ENCODE data around the gene C5.

The C5 gene

DNA sequence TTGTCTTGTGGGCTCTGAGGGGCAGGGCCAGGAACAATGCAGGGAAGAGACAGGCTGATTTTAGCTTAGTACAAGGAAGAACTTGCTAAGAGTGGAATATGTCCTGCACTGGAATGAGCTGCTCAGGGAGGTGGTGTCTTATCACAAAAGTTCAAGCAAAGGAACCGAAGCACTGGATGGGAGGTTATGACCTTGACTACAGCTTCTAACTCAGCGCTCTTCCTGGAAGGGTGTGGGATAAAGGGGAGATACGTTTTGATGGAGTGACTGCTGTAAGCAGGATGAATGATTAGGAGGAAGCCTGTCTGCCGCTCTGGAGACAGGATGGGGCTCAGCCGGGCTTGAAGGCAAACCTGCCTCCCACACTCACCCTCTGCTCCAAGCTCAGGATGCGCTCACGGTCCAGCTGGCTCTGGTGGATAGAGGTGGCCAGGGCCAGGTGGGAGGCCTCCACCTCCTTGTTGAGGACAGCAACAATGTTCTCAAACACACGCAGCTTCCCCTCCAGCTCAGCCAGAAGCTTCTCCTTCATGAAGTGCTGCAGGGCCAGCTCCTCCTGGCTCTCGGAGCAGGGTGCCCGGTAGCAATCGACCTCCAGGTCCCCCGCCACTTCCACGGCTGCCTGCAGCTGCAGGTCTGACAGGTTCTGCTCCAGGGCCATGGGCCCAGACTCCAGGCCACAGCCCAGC, 137.0 kb downstream of the C5 start:
- Histone ChIP-seq H3K4me3 (ENCODE audit: low read length) (no peak overlapping the region), H3K36me3 (ENCODE audit: insufficient read depth, low read length) (no peaks in the 10 kb centered on the region), H2AFZ (ENCODE audit: low read depth, low read length) (no peak overlapping the region), H3K9me3 (ENCODE audit: low read length) (peaks cover 2% of the 10 kb centered on the region), H3K27me3 (ENCODE audit: insufficient read depth, low read length) (peaks cover 4% of the 10 kb centered on the region), H3K4me1 (ENCODE audit: insufficient read depth, low read length) (no peaks in the 10 kb centered on the region)

DNA sequence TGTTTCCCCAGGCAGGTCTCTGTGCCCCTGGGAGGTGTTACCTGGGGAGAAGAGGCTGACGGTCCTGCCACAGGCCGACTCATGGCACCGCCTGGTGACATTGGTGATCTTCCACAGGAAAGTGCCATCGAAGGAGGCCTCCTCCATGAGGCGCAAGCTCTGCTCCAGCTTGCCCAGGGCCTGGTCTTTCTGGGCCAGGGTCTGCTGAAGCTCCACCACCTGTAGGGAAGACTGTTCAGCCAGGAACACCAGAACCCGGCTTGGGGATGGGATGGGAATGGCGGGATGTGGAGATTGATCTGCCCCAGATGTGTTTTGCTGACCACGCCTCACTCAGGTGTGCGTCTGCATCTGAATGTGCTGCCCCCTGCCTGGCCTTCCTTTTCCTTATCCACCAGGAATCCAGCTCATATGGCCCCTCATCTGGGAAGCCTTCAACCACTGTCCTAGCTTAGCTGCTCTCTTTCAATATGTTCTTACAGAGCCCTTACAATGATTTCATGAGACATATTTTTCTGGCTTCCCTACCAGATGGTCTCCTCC, 138.7 kb downstream of the C5 start:
- H3K27me3 ChIP-seq (ENCODE audit: insufficient read depth, low read length): peaks cover 4% of the 10 kb centered on the region
- no peaks in the 10 kb centered on the region for H3K36me3 ChIP-seq (ENCODE audit: insufficient read depth, low read length)
- no peaks in the 10 kb centered on the region for H3K9me3 ChIP-seq (ENCODE audit: low read length)
- no peak overlapping the region for H2AFZ ChIP-seq (ENCODE audit: low read depth, low read length)
- no peak overlapping the region for H3K4me3 ChIP-seq (ENCODE audit: low read length)
- H3K4me1 ChIP-seq (ENCODE audit: insufficient read depth, low read length): no peaks in the 10 kb centered on the region

DNA sequence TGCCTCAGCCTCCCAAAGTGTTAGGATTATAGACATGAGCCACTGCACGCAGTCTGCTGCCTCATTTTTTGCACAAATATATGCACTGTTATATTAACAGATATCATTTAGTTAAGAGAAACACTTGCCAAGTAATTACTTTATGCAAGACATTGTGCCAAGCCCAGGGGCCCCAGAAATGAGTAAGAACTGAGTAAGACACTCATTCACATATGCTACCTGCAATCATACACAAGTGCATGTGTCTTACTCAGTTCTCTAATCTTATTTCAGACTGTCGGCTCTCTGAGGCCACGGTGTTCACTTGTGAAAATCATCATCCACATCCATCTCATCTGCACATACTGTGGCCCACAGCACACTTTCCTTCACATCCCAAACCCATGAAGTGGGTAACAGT, 139.4 kb downstream of the C5 start:
- no peaks in the 10 kb centered on the region for H3K9me3 ChIP-seq (ENCODE audit: low read length)
- peaks cover 4% of the 10 kb centered on the region for H3K27me3 ChIP-seq (ENCODE audit: insufficient read depth, low read length)
- H3K4me1 ChIP-seq (ENCODE audit: insufficient read depth, low read length): no peaks in the 10 kb centered on the region
- H3K4me3 ChIP-seq (ENCODE audit: low read length): no peak overlapping the region
- no peaks in the 10 kb centered on the region for H3K36me3 ChIP-seq (ENCODE audit: insufficient read depth, low read length)
- no peak overlapping the region for H2AFZ ChIP-seq (ENCODE audit: low read depth, low read length)

DNA sequence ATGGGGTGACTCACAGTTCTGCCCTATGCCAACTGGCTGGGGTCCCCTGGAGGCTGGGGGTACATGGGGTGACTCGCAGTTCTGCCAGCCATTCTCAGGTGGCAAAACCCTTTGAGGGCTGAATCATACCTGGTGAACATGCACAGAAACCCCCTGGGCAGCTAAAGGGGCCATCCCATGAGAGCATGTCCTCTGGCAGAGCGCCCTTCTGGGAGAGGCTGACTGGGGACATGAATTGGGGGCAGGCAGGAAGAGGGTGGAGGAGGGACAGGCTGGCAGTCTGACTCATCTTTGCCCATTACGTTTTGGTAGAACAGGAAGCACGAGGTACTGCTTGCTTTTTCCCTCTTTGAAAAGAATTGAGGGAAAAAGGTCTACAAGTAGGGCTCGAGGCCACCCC, 140.2 kb downstream of the C5 start:
- Histone ChIP-seq H2AFZ (ENCODE audit: low read depth, low read length) (no peak overlapping the region), H3K36me3 (ENCODE audit: insufficient read depth, low read length) (no peaks in the 10 kb centered on the region), H3K4me3 (ENCODE audit: low read length) (no peak overlapping the region), H3K4me1 (ENCODE audit: insufficient read depth, low read length) (no peaks in the 10 kb centered on the region), H3K27me3 (ENCODE audit: insufficient read depth, low read length) (peaks cover 4% of the 10 kb centered on the region), H3K9me3 (ENCODE audit: low read length) (no peaks in the 10 kb centered on the region)

DNA sequence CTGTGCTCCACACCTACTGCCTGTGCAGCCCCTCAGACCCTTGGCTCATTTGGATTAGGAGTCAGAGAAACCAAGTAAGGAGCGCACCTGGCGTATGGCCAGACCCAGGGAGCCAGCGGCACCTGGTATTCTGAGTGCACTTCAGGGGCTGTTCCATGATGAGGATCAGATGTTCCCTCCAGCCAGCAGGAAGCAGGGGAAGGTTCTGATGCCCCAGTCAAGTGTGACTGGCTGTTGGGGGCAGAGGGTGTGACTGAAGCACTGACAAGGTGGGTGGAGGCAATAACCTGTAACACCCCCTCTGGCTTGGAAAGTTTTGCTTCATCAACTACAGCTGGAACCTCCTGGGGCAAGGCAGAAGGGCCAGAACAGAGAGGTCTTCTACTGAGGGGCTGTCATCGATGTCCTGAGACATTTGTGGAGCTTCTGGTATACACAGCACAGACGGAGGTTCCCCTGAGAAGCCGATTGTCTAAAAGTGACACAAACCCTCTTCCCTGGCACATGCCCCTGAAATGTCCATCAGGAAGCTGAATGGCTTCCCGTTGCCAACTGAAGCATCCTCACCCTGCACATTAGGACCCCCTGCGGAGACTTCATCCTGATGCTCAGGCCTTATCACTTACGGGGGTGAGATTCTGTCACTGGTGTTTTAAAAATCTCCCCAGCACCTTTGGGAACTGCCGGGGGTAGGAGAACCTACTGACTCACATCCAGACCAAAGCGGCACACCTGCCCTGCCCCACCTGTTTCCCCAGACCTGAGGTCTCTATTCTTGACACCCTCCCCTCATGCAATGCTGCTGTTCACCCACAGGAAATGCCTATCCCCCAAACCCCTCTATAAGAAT, 144.5 kb downstream of the C5 start:
- Histone ChIP-seq H3K4me3 (ENCODE audit: low read length) (no peak overlapping the region), H3K27me3 (ENCODE audit: insufficient read depth, low read length) (peaks cover 3% of the 10 kb centered on the region), H2AFZ (ENCODE audit: low read depth, low read length) (no peak overlapping the region), H3K36me3 (ENCODE audit: insufficient read depth, low read length) (no peaks in the 10 kb centered on the region), H3K9me3 (ENCODE audit: low read length) (peaks cover 2% of the 10 kb centered on the region), H3K4me1 (ENCODE audit: insufficient read depth, low read length) (no peaks in the 10 kb centered on the region)

DNA sequence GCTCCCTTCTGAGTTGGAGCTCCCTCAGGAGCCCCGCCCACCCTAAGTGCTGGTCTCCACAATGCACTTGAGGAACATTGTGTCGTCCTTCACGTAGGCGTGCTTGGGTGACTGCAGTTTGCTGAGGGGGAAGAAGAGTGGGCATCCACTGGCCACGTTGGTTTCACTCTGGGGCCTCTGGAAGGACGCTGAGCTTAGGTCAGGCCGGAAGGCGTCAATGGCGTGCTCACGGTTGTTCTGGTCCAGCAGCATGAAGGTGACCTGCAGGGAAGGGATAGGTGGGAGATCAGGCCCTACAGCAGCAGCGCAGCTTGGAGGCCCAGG, 145.1 kb downstream of the C5 start:
- no peak overlapping the region for H3K4me3 ChIP-seq (ENCODE audit: low read length)
- peaks cover 3% of the 10 kb centered on the region for H3K27me3 ChIP-seq (ENCODE audit: insufficient read depth, low read length)
- peaks cover 2% of the 10 kb centered on the region for H3K9me3 ChIP-seq (ENCODE audit: low read length)
- no peaks in the 10 kb centered on the region for H3K36me3 ChIP-seq (ENCODE audit: insufficient read depth, low read length)
- no peak overlapping the region for H2AFZ ChIP-seq (ENCODE audit: low read depth, low read length)
- no peaks in the 10 kb centered on the region for H3K4me1 ChIP-seq (ENCODE audit: insufficient read depth, low read length)

DNA sequence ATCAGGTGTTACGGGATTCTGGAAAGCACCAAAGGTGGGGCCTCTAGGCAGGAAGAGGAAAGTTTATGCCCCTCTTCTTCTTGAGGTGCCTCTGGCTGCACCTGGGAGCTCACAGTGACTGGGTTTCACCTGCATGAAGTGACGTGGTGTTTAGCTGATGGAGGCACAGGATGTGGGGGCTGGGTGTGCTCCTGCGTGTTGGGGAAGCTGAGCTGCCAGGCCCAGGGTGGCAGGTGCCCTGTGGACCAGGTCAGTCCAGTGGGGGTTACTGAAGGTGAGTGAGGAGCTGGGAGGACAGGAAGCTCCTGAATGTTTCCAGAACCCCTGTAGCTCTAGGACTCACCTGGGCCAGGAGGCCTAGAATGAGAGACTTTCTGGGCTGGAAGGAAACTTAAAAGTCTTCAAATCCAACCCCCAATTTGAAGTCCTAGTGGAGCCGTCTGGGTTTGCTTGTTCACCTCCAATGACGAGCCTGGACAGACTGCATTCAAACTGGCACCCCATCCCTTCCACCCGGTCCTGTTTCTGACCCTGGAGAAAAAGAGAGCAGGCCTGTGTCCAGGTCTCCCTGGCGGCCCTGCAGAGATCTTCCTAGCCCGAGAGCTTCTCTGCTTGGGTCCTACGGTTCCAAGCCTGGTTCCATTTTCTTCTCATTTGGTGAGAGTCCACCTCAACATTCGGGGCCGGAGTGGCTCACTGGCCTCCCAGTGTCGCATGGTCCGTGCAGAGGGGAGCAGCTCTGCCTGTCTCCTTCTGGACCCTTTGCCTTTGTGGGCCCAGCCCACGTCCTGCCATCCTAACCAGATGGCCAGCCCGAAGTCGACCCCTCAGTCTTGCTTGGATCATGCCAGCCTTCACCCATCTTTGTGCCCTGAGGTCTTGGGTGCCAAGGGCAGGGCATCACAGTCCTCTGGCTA, 145.8 kb downstream of the C5 start:
- peaks cover 2% of the 10 kb centered on the region for H3K9me3 ChIP-seq (ENCODE audit: low read length)
- no peak overlapping the region for H2AFZ ChIP-seq (ENCODE audit: low read depth, low read length)
- H3K4me3 ChIP-seq (ENCODE audit: low read length): no peak overlapping the region
- H3K27me3 ChIP-seq (ENCODE audit: insufficient read depth, low read length): peaks cover 3% of the 10 kb centered on the region
- H3K4me1 ChIP-seq (ENCODE audit: insufficient read depth, low read length): no peaks in the 10 kb centered on the region
- no peaks in the 10 kb centered on the region for H3K36me3 ChIP-seq (ENCODE audit: insufficient read depth, low read length)

DNA sequence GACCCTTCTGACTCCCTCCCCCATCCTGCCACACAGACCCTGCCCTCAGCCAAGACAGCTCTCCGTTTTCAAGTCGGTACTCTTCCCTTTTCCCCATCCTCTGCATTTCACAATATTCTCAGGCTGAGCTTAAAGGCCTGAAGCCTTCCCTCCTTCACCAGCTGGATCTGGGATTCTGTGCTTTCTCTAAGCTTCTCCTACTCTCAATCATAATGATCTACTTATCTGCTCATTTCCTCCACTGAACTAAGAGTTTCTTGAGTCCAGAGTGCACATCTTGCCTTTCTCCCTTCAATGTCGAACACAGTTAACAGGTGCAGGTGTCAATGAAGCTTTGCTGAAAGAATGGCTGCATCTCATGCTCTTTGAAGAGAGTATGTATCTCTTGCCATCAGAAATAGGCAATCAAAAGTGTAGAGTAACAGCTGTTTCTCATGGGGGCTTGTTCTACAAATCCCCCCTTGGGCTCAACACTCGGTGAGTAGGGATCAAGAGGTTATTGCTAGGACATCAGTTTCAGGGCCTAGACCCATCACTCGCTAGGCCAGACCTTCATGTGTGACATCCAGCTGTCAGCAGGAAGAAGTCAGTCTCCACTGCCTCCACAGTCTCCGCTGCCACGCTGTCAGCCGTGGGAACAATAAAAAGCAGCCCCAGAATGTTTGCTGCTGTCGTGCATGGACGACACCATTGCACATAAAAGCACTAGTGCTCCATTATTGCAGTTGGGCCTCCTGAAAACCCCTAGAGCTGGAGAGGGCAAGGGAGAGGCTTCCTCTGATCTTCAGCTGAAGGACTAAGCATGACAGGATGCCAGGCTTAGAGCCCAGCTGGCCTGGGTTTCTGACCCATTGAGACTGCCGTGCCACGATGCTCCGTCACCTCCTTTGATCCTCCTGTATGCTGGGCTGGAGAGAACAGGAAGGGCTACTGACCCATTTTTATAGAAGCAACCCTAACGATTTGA, 147.2 kb downstream of the C5 start:
- H3K36me3 ChIP-seq (ENCODE audit: insufficient read depth, low read length): no peaks in the 10 kb centered on the region
- H3K4me3 ChIP-seq (ENCODE audit: low read length): no peak overlapping the region

More for the DNA sequence above, 147.2 kb downstream of the C5 start:
- Histone ChIP-seq H3K4me1 (ENCODE audit: insufficient read depth, low read length) (no peaks in the 10 kb centered on the region), H2AFZ (ENCODE audit: low read depth, low read length) (no peak overlapping the region), H3K27me3 (ENCODE audit: insufficient read depth, low read length) (peaks cover 3% of the 10 kb centered on the region), H3K9me3 (ENCODE audit: low read length) (peaks cover 2% of the 10 kb centered on the region)
